ENCODE measurements around the gene KATNB1. TPM values are rescaled to one million over a fixed set of nuclear protein-coding genes. Genes with fewer than 3 reads are reported as not detected.

KATNB1 gene
- polyA plus RNA-seq, 2 of the 4 experiments (the other 2 are of a cell fraction): 21.0 to 21.1 TPM

DNA sequence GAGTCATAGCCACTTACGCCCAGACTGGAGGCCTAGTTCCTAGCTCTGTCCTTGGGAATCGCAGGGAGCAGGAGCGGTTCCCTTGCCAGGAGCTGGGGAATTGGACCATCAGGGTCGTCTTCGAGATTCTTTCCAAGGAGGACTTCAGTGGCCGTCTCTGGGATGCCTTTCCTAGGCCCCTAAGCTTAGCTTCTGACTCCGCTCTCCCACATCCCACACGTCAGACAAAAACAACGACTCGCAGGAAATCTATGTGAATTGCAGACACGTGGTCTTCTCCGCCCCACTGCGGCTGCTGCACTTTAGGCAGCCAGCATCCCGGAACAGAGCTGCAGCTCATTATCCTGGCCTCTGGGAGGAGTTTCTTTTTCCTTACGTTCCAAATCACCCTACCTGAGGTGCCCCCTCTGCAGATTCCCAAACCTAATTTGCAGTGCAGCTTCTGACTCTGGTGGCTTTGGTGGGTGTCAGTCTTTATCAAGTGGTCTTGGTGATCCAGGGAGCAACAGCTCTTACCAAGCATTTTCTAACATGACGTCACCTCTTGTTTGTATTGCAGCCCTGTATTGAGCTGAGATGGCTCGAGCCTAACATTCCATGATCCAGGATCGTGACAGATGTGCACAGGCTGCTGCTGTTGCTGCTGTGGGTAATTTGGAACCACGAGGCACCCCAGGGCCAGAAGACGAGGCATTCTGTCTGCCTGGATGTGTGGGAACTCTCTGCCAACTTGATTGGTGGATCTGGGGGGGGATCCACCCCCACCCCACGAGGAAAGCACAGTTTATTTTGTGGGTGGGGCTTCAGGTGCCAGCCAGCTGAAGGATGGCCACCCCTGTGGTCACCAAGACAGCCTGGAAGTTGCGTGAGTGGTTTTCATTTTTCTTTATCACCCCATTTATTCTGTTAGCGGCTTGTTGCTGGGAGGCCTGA, 1.1 kb downstream of the KATNB1 start:
- peak overlapping the region; percentile 97 for H3K4me2 ChIP-seq
- CTCF ChIA-PET: interaction anchor here (0.8 to 4.0 kb wide), 18 partner anchors 8 to 385 kb away, joined by 3 to 31 read pairs (median 4); no protein-coding TSS in a partner anchor
- POLR2A ChIA-PET: interaction anchor here (1.0 to 1.8 kb wide), 5 partner anchors 24 to 160 kb away, joined by 3 to 6 read pairs (median 3); no protein-coding TSS in a partner anchor
- peaks cover 12% of the 10 kb centered on the region for H3K4me1 ChIP-seq
- ATAC-seq: peak; percentile 60 to 65
- 13% methylated on average over 21 of the region's 23 CpGs for WGBS (ENCODE audit: missing lambda C conversion rate)
- peak; percentile 75 to 79 for DNase-seq (ENCODE audit: low read depth in 1 of 2, low spot score in 1 of 2)
- no peak for FAIRE-seq
- peak overlapping the region; percentile 72 for H3K4me3 ChIP-seq
- H3K9me3 ChIP-seq: no peaks in the 10 kb centered on the region
- H3K27ac ChIP-seq: peak overlapping the region; percentile 61 to 81
- TF ChIP-seq TFCP2L1 (CRISPR knock-in tag; IDR thresholded peaks at IDR 0.05) (no peak), BHLHE40 (IDR thresholded peaks at IDR 0.05; ENCODE audit: low read depth, low read length) (no peak), TP53 (CRISPR knock-in tag; IDR thresholded peaks at IDR 0.05) (no peak), FOSB (CRISPR knock-in tag; IDR thresholded peaks at IDR 0.05) (no peak), MAX (IDR thresholded peaks at IDR 0.05) (peak; percentile 76), MAFK (IDR thresholded peaks at IDR 0.05; ENCODE audit: partially characterized antibody) (peak; percentile 11), ELK1 (IDR thresholded peaks at IDR 0.05; ENCODE audit: low read depth, low read length) (no peak), RCOR1 (IDR thresholded peaks at IDR 0.05; ENCODE audit: low read depth, low read length) (no peak), NPAS2 (CRISPR knock-in tag; IDR thresholded peaks at IDR 0.05; ENCODE audit: borderline replicate concordance) (no peak), MAZ (IDR thresholded peaks at IDR 0.05; ENCODE audit: borderline replicate concordance, low read depth, low read length) (no peak), RFX5 (IDR thresholded peaks at IDR 0.05) (no peak), CHD4 (IDR thresholded peaks at IDR 0.05; ENCODE audit: borderline replicate concordance) (no peak), RAD21 (conservative IDR thresholded peaks at IDR 0.05 in 1 of 2, IDR thresholded peaks at IDR 0.05 in 1 of 2) (peak; percentile 41; a peak in 4 of 5 replicates), FOSL2 (IDR thresholded peaks at IDR 0.05) (no peak), FOSL2 (CRISPR knock-in tag; IDR thresholded peaks at IDR 0.05) (peak; percentile 65), HOXB5 (CRISPR knock-in tag; IDR thresholded peaks at IDR 0.05) (no peak), ATOH8 (CRISPR knock-in tag; IDR thresholded peaks at IDR 0.05; ENCODE audit: low read depth) (no peak), KDM5A (IDR thresholded peaks at IDR 0.05) (no peak), CTCF (IDR thresholded peaks at IDR 0.05) (0 out of 3 replicates have a peak, but pooled peaks have one; percentile 4), SMC3 (IDR thresholded peaks at IDR 0.05) (peak; percentile 49; the same call in 2 of the 3 replicates), JUN (IDR thresholded peaks at IDR 0.05) (no peak), JUNB (IDR thresholded peaks at IDR 0.05) (no peak), ESRRA (IDR thresholded peaks at IDR 0.05; ENCODE audit: borderline replicate concordance, low read length) (no peak), EP300 (IDR thresholded peaks at IDR 0.05) (no peak), NR3C1 (IDR thresholded peaks at IDR 0.05) (no peak), CEBPB (IDR thresholded peaks at IDR 0.05) (no peak), CHD2 (IDR thresholded peaks at IDR 0.05; ENCODE audit: low read length, partially characterized antibody) (no peak), KDM1A (IDR thresholded peaks at IDR 0.05; ENCODE audit: low read depth) (no peak), HOXA7 (CRISPR knock-in tag; IDR thresholded peaks at IDR 0.05) (no peak), EHMT2 (IDR thresholded peaks at IDR 0.05; ENCODE audit: low read depth) (no peak), MYC (IDR thresholded peaks at IDR 0.05; ENCODE audit: borderline replicate concordance, low read length) (0 out of 2 replicates have a peak, but pooled peaks have one; percentile 26), ZFP36 (IDR thresholded peaks at IDR 0.05; ENCODE audit: borderline replicate concordance, partially characterized antibody) (no peak), ZC3H11A (IDR thresholded peaks at IDR 0.05) (no peak)
- TF ChIP-seq, protein P1, sequence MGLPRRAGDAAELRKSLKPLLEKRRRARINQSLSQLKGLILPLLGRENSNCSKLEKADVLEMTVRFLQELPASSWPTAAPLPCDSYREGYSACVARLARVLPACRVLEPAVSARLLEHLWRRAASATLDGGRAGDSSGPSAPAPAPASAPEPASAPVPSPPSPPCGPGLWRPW (IDR thresholded peaks at IDR 0.05): no peak
- TF ChIP-seq, protein P2, sequence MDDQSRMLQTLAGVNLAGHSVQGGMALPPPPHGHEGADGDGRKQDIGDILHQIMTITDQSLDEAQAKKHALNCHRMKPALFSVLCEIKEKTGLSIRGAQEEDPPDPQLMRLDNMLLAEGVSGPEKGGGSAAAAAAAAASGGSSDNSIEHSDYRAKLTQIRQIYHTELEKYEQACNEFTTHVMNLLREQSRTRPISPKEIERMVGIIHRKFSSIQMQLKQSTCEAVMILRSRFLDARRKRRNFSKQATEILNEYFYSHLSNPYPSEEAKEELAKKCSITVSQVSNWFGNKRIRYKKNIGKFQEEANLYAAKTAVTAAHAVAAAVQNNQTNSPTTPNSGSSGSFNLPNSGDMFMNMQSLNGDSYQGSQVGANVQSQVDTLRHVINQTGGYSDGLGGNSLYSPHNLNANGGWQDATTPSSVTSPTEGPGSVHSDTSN (IDR thresholded peaks at IDR 0.05): no peak
- TF ChIP-seq, protein P3, sequence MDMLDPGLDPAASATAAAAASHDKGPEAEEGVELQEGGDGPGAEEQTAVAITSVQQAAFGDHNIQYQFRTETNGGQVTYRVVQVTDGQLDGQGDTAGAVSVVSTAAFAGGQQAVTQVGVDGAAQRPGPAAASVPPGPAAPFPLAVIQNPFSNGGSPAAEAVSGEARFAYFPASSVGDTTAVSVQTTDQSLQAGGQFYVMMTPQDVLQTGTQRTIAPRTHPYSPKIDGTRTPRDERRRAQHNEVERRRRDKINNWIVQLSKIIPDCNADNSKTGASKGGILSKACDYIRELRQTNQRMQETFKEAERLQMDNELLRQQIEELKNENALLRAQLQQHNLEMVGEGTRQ (IDR thresholded peaks at IDR 0.05): peak; percentile 65

Data from A549 (cell line).